ENCODE measurements around the gene DOK6. TPM values are rescaled to one million over a fixed set of nuclear protein-coding genes. Genes with fewer than 3 reads are reported as not detected.

The DOK6 gene
- total and polyA plus RNA-seq, 2 of the 13 experiments (the other 11 are each of a cell fraction or from before 2014, with no cell fraction given) = 17.0 to 17.2 TPM

- Histone ChIP-seq H3K9me3 (ENCODE audit: low read length) (no peaks in the 10 kb centered on the region), H3K36me3 (replicated peaks in 1 of 2; ENCODE audit: control insufficient read depth in 1 of 2, insufficient read depth in 2 of 2, low read length in 2 of 2) (no peaks in the 10 kb centered on the region), H3K4me3 (replicated peaks in 1 of 3; ENCODE audit: insufficient read depth in 1 of 3, low read depth in 2 of 3, low read length in 3 of 3) (no peak overlapping the region), H3K27ac (ENCODE audit: extremely low read length, insufficient read depth, low read length) (peak overlapping the region; percentile 58), H3K27me3 (ENCODE audit: control insufficient read depth in 1 of 2, insufficient read depth in 2 of 2, low read length in 2 of 2) (no peaks in the 10 kb centered on the region), H3K79me2 (ENCODE audit: insufficient read depth, low read length) (no peaks in the 10 kb centered on the region), H3K9ac (ENCODE audit: insufficient read depth, low read depth, low read length) (no peak overlapping the region), H2AFZ (ENCODE audit: low read length) (no peak overlapping the region), H3K4me1 (ENCODE audit: insufficient read depth, low read length) (peaks cover 16% of the 10 kb centered on the region), H3K4me2 (ENCODE audit: low read depth, low read length) (no peak overlapping the region), H4K20me1 (ENCODE audit: insufficient read depth, low read length) (no peaks in the 10 kb centered on the region)
- BruUV-seq (replicated peaks) = no TSS peak
- in situ Hi-C loops (cut with HindIII; ENCODE audit: extremely low pct_ligation_motif_present, low pct_unique_long_range_greater_than_20kb) (no loop called here), intact Hi-C loops (cut with micrococcal nuclease; ENCODE audit: unreplicated experiment) (no loop called here)
- WGBS (ENCODE audit: low lambda C conversion rate) = 68% methylated on average over 1 of the region's 1 CpG
- peak; percentile 84 for ATAC-seq
- ChIA-PET POLR2A (no interaction called here), CTCF (ENCODE audit: low intra/inter-chr PET ratio, low total read pairs) (no interaction called here)
- FAIRE-seq = no peak
- peak; percentile 40 for DNase-seq (ENCODE audit: low spot score)
- TF ChIP-seq CAMTA2 (CRISPR knock-in tag; IDR thresholded peaks at IDR 0.05; ENCODE audit: borderline replicate concordance) (no peak), ISL2 (CRISPR knock-in tag; IDR thresholded peaks at IDR 0.05) (no peak), TEAD2 (CRISPR knock-in tag; IDR thresholded peaks at IDR 0.05) (no peak), POGZ (CRISPR knock-in tag; IDR thresholded peaks at IDR 0.05) (peak; percentile 54; the same call in 1 of the 2 replicates), FLYWCH1 (CRISPR knock-in tag; IDR thresholded peaks at IDR 0.05) (no peak), HNF4A (CRISPR knock-in tag; IDR thresholded peaks at IDR 0.05) (0 out of 2 replicates have a peak, but pooled peaks have one; percentile 19), HOMEZ (CRISPR knock-in tag; IDR thresholded peaks at IDR 0.05; ENCODE audit: low read depth) (peak; percentile 23; the same call in 1 of the 2 replicates), FOXA3 (CRISPR knock-in tag; IDR thresholded peaks at IDR 0.05) (0 out of 2 replicates have a peak, but pooled peaks have one; percentile 35), ZNF644 (CRISPR knock-in tag; IDR thresholded peaks at IDR 0.05; ENCODE audit: low read depth) (peak; percentile 57; the same call in 1 of the 2 replicates), ZMYM4 (CRISPR knock-in tag; IDR thresholded peaks at IDR 0.05) (0 out of 2 replicates have a peak, but pooled peaks have one; percentile 8)
Measured at GRCh38 chr18:69778680-69779079, 378.0 kb downstream of the DOK6 start.
